Karpas-422 (cell line): ENCODE results near the gene SH3TC1. TPM values are rescaled to one million over a fixed set of nuclear protein-coding genes. Genes with fewer than 3 reads are reported as not detected.

ENCODE experiments used
- DNase-seq: peaks from one replicate; pipeline ENCODE4 v3.0.0-alpha.2; 2015
- H2AFZ ChIP-seq: fragments of 200-600 bp; sonication (generic); 2 replicates; pipeline ENCODE4 v1.6.1; 2014; ENCODE audit warnings: antibody characterized with exemption, low read length, mixed read lengths
- H3K27ac ChIP-seq: fragments of 200-600 bp; sonication (generic); 2 replicates; pipeline ENCODE4 v1.5.1; 2014; ENCODE audit warnings: mild to moderate bottlenecking, low read length, moderate library complexity
- H3K27me3 ChIP-seq: fragments of 200-600 bp; sonication (generic); 2 replicates; pipeline ENCODE4 v1.6.1; 2014; ENCODE audit warnings: low read length, mixed read lengths
- H3K36me3 ChIP-seq: fragments of 200-600 bp; sonication (generic); 2 replicates; pipeline ENCODE4 v1.6.1; 2014; ENCODE audit warnings: low read length, mixed read lengths; ENCODE audit not compliant: insufficient read depth
- H3K4me1 ChIP-seq: fragments of 200-600 bp; sonication (generic); 2 replicates; pipeline ENCODE4 v1.6.1; 2014; ENCODE audit warnings: mild to moderate bottlenecking, low read length, mixed read lengths
- H3K4me2 ChIP-seq: fragments of 200-600 bp; sonication (generic); 2 replicates; pipeline ENCODE4 v1.6.1; 2014; ENCODE audit warnings: low read length, low read depth, mild to moderate bottlenecking; ENCODE audit not compliant: poor library complexity, severe bottlenecking
- H3K4me3 ChIP-seq: fragments of 200-600 bp; sonication (generic); 2 replicates; pipeline ENCODE4 v1.5.1; 2014; ENCODE audit warnings: mild to moderate bottlenecking, antibody characterized with exemption, low read length, mixed read lengths
- H3K79me2 ChIP-seq: fragments of 200-600 bp; sonication (generic); 2 replicates; pipeline ENCODE4 v1.6.1; 2014; ENCODE audit warnings: mild to moderate bottlenecking, low read length, mixed read lengths
- H3K9ac ChIP-seq: fragments of 200-600 bp; sonication (generic); 2 replicates; pipeline ENCODE4 v1.6.0; 2014; ENCODE audit warnings: low read length
- H3K9me2 ChIP-seq: fragments of 200-600 bp; sonication (generic), shearing (Covaris generic); replicated peaks from 2 replicates; pipeline ENCODE4 v1.6.0; 2014; ENCODE audit warnings: mild to moderate bottlenecking, low read length, moderate library complexity; ENCODE audit not compliant: insufficient read depth
- H3K9me3 ChIP-seq: fragments of 300-700, 200-600 bp; sonication (generic); 2 replicates; pipeline ENCODE4 v1.6.1; 2014; ENCODE audit warnings: low read length, mixed read lengths
- H4K20me1 ChIP-seq: fragments of 200-600 bp; sonication (generic); 2 replicates; pipeline ENCODE4 v1.6.1; 2014; ENCODE audit warnings: mild to moderate bottlenecking, antibody characterized with exemption, low read length, low read depth; ENCODE audit not compliant: insufficient read depth
- total RNA-seq: library from RNA; depleted of rRNA; stranded (reverse); fragments of >200 nt; shearing (Covaris generic); gene quantifications from 2 replicates; pipeline ENCODE4 v1.2.3, GENCODE V29; 2014; ENCODE audit warnings: low replicate concordance

The SH3TC1 gene
- total RNA-seq, 1 experiment from 2014 or later = 6.9 TPM

DNA sequence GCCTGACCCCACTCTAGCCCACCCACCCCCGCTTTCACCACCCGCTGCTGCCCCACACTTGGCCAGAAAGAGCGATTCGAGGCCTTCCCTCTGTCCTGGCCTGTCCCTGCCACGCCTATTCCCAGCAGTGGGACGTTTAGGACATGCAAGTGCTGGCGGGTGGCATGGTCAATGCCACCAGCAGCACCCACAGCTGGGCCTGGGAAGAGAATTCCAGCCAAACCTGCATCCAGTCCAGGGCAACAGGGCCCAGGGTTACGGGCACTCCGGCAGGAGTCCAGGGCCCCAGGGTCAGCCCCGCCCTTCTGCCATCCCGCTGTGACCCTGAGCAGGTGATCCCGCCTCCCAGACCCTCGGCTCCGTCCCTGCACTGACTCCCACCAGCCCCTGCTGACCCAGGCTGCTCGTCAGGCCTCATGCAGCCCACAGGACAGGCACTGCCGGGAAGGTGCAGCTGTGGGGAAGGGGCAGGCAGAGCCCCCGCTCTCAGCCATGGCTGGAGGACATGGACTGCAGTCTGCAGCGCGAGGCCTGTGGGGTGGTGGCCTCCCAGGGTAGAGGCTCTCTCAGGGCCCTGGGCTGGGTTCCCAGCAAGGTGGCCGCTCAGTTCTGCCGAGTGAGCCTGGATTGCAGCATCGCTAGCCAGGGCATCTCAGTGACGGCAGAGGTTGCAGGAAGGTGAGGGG, 63.7 kb downstream of the SH3TC1 start:
- Histone ChIP-seq H3K4me3 (no peak overlapping the region), H3K27me3 (no peaks in the 10 kb centered on the region), H3K36me3 (no peaks in the 10 kb centered on the region), H4K20me1 (no peaks in the 10 kb centered on the region), H3K27ac (no peak overlapping the region), H2AFZ (no peak overlapping the region), H3K4me1 (no peaks in the 10 kb centered on the region), H3K4me2 (no peak overlapping the region), H3K9me3 (no peaks in the 10 kb centered on the region), H3K9me2 (no peaks in the 10 kb centered on the region), H3K79me2 (no peaks in the 10 kb centered on the region), H3K9ac (no peak overlapping the region)
- DNase-seq = no peak

DNA sequence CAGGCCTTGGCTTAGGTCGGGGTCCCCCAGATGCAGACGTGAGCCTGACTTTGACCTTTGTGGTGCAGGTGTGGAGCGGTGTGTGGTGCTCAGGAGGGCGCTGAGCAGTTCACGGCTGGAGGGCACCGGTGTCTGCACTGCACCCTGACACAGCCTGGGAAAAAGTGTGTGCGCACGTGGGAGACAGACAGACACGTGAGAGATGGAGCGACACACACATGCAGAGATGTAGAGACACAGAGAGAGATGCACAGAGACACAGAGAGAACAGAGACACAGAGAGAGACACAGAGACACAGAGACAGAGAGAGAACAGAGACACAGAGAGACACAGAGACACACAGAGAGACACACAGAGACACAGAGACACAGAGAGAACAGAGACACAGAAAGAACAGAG, 64.3 kb downstream of the SH3TC1 start:
- Histone ChIP-seq H3K9me3 (no peaks in the 10 kb centered on the region), H4K20me1 (no peaks in the 10 kb centered on the region), H3K4me1 (no peaks in the 10 kb centered on the region), H3K9ac (no peak overlapping the region), H3K79me2 (no peaks in the 10 kb centered on the region), H2AFZ (no peak overlapping the region), H3K36me3 (no peaks in the 10 kb centered on the region), H3K27ac (no peak overlapping the region), H3K4me2 (no peak overlapping the region), H3K4me3 (no peak overlapping the region), H3K9me2 (no peaks in the 10 kb centered on the region), H3K27me3 (no peaks in the 10 kb centered on the region)
- DNase-seq = no peak

DNA sequence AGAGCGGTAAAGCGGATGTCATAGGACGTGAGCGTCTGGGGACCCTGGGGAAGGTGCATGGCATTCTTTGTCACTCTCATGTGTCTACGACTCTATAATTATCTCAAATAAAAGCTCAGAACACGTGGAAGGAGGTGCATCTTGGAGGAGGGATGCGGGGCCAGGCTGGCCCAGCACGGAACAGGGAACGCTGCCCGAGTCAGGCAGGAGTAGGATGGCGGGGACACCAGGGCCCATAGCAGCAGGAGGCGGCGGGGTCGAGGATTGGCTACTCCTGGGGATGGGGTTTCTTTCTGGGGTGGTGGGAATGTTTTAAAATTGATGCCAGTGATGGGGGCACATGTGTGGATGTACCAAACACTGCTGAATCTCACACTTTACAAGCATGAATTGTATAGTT, 65.0 kb downstream of the SH3TC1 start:
- no peaks in the 10 kb centered on the region for H3K79me2 ChIP-seq
- no peak overlapping the region for H3K4me3 ChIP-seq
- no peak overlapping the region for H3K4me2 ChIP-seq
- no peak overlapping the region for H3K9ac ChIP-seq
- no peaks in the 10 kb centered on the region for H3K4me1 ChIP-seq
- no peaks in the 10 kb centered on the region for H4K20me1 ChIP-seq
- no peaks in the 10 kb centered on the region for H3K9me2 ChIP-seq
- H3K36me3 ChIP-seq = no peaks in the 10 kb centered on the region
- no peak overlapping the region for H2AFZ ChIP-seq
- H3K27me3 ChIP-seq = no peaks in the 10 kb centered on the region
- H3K9me3 ChIP-seq = no peaks in the 10 kb centered on the region
- no peak overlapping the region for H3K27ac ChIP-seq
- DNase-seq = no peak

DNA sequence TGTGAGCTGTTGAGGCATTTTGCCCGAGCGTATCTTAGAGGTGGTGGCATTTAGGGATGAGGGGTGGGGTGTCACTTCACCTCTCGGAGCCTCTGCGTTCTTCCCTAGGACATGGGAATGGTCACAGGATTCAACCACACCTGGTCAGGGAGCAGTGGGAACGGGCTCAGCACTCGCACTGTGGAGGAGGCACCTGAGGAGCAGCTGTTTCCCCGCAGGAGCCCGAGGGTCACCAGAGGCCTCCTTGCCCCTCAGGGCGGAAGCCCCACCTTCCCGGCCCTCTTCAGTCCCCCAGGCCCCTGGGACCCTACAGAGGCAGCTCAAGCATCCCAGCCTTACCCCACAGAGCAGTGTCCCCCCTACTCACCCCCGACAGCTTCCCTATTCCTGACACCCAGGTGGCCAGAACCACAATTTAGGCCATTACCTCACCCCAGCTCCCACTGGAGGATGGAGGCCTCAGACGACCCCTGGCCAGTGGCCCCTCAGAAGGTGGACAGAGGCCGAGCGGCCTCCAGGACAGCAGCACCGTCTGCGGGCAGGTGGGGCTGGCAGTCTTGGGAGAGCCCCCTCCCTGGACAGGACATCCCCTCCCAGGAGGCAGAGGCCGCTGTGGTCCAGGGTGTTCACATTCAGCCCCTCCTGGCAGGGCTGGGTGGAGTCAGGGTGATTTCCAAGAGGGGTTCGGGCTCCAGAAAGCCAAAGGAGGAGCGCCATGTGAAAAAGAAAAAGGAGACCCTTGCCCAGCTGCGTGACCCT, 66.3 kb downstream of the SH3TC1 start:
- no peaks in the 10 kb centered on the region for H3K36me3 ChIP-seq
- no peaks in the 10 kb centered on the region for H3K4me1 ChIP-seq
- no peak overlapping the region for H3K9ac ChIP-seq
- H3K4me2 ChIP-seq = no peak overlapping the region
- H3K27ac ChIP-seq = no peak overlapping the region
- H3K4me3 ChIP-seq = no peak overlapping the region
- no peaks in the 10 kb centered on the region for H3K79me2 ChIP-seq
- H3K27me3 ChIP-seq = no peaks in the 10 kb centered on the region
- no peak overlapping the region for H2AFZ ChIP-seq
- no peaks in the 10 kb centered on the region for H3K9me3 ChIP-seq
- H3K9me2 ChIP-seq = no peaks in the 10 kb centered on the region
- H4K20me1 ChIP-seq = no peaks in the 10 kb centered on the region
- no peak for DNase-seq

DNA sequence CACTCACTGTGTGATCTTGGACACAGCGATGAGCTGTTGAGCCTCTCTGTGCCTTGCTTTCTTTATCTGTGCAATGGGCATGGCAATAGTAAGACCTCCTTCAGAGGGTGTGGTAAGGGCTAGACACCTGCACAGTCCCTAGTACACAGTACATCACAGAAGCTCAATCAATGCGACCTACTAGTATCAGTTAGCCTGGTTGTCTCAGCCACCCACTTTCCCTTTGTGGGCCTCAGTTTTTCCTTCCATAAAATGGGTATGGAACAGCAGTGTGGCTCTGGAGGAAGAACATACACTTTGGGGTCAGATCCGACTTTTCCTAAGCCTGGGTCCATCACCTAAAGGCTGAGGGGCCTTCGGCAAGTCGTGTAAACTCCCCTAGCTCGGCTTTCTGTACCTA, 67.0 kb downstream of the SH3TC1 start:
- Histone ChIP-seq H2AFZ (no peak overlapping the region), H3K79me2 (no peaks in the 10 kb centered on the region), H4K20me1 (no peaks in the 10 kb centered on the region), H3K4me3 (no peak overlapping the region), H3K27ac (no peak overlapping the region), H3K4me2 (no peak overlapping the region), H3K27me3 (no peaks in the 10 kb centered on the region), H3K36me3 (no peaks in the 10 kb centered on the region), H3K9me2 (no peaks in the 10 kb centered on the region), H3K9me3 (no peaks in the 10 kb centered on the region), H3K4me1 (no peaks in the 10 kb centered on the region), H3K9ac (no peak overlapping the region)
- no peak for DNase-seq

DNA sequence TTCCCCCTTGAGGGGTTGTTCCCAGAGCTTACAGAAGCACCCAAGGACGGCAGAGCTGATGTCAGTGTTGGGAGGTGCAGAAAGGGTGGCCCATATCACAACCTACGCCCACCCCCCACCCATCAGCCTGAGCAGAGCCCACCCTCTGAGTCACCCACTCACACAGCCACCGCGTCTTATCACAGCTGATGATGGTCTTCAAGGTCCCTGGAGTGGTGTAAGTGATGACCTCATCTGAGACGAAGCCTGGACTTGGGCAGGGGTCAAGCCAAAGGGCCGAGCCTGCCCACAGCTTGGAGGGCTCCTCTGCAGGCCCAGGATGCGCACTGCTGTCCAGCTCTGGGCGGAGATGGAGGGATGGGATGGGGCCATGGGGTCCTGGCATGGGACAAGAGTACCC, 67.4 kb downstream of the SH3TC1 start:
- Histone ChIP-seq H4K20me1 (no peaks in the 10 kb centered on the region), H3K9ac (no peak overlapping the region), H3K27me3 (no peaks in the 10 kb centered on the region), H3K4me1 (no peaks in the 10 kb centered on the region), H3K27ac (no peak overlapping the region), H3K36me3 (no peaks in the 10 kb centered on the region), H3K4me2 (no peak overlapping the region), H3K9me3 (no peaks in the 10 kb centered on the region), H2AFZ (no peak overlapping the region), H3K4me3 (no peak overlapping the region), H3K9me2 (no peaks in the 10 kb centered on the region), H3K79me2 (no peaks in the 10 kb centered on the region)
- DNase-seq = no peak

DNA sequence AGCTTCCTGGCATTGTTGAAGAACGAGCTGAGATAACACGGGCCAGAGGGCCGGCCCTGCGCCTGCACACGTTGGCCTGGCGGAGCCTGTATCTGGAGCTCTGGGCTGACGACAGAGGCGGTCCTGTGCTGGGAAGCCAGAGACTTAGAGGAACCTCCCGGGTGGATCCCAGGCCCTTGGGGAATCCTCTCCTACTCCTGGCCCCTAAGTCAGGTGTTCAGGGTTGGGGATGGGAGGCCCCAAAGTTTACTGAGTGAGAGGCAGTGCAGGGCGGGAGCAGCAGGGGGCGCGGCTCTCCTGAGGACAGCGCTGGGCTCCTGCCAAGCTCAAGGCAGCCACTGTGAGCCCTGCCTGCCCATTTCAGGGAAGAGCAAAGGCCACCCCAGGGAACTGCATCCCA, 68.0 kb downstream of the SH3TC1 start:
- H3K9me2 ChIP-seq = no peaks in the 10 kb centered on the region
- no peak overlapping the region for H3K27ac ChIP-seq
- H3K4me1 ChIP-seq = no peaks in the 10 kb centered on the region
- H3K36me3 ChIP-seq = no peaks in the 10 kb centered on the region
- no peaks in the 10 kb centered on the region for H3K27me3 ChIP-seq
- no peak overlapping the region for H3K9ac ChIP-seq
- H3K4me2 ChIP-seq = no peak overlapping the region
- no peak overlapping the region for H3K4me3 ChIP-seq
- no peaks in the 10 kb centered on the region for H3K79me2 ChIP-seq
- no peaks in the 10 kb centered on the region for H4K20me1 ChIP-seq
- H2AFZ ChIP-seq = no peak overlapping the region
- no peaks in the 10 kb centered on the region for H3K9me3 ChIP-seq
- peak; percentile 71 for DNase-seq

DNA sequence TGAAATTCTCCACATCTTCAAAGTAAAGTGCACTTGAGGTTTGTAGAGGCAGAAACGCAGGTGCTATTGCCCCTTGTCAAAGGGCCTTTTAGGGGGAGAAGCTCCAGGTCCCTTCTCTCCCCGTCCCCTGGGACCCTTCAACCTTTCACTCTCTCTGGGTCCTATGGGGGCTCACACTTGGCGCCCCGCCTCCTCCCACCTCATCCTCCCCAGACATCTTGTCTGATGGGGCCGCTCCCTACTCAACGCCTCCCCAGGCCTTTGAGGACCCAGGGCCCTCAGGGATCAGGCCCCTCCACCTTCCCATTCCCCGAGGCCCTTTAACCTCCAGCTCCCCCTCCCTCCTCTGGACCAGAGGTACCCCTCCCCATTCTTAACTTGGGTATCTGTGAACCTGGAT, 69.1 kb downstream of the SH3TC1 start:
- H3K4me1 ChIP-seq = no peaks in the 10 kb centered on the region
- H4K20me1 ChIP-seq = no peaks in the 10 kb centered on the region
- DNase-seq = no peak
- H2AFZ ChIP-seq = no peak overlapping the region
- H3K27ac ChIP-seq = no peak overlapping the region
- H3K9me2 ChIP-seq = no peaks in the 10 kb centered on the region
- H3K27me3 ChIP-seq = no peaks in the 10 kb centered on the region
- no peak overlapping the region for H3K4me3 ChIP-seq
- H3K79me2 ChIP-seq = no peaks in the 10 kb centered on the region
- H3K36me3 ChIP-seq = no peaks in the 10 kb centered on the region
- no peak overlapping the region for H3K9ac ChIP-seq
- no peaks in the 10 kb centered on the region for H3K9me3 ChIP-seq
- H3K4me2 ChIP-seq = no peak overlapping the region
